Dedifferentiated amniotic fluid mesenchymal stem cell (primary cell): ENCODE data around the gene PEX16.
"Not testable (repeated sequence)": the region's sequence is repeated elsewhere in the genome, so short reads cannot be mapped to it uniquely, and the experiment has no call there.

Experiments used
- DNase-seq: peaks from one replicate; pipeline ENCODE4 v3.0.0-alpha.2; 2016; ENCODE audit errors: extremely low spot score

PEX16 gene

DNA sequence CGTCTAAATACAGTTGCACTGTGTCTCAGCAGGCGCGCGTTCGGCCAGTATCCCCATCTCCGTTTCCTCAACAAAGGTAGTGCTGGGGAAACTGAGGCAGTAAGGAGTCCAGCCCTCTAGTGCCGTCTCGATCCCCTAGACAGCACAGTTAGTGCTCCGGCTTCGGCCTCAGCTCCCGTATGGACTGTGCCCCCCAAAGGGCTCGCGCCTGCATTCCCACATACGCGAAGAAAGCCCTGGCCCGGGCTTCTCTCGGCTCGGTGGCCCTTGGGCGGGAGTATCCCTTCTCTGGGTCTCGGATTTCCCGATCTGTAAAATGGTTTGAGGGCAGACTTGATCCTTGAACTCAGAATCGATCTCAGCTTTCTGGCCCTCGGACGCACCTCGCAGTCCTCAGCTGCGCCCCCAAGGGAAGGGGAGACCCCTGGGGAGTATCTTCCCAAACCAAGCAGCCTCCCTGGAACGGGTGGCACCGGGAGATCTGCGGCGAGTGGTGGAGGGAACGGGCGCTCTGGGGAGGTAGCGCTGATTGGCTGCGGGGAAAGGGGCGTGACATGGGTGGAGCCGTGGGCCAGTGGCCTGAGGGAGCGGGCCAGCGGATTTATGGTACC lies 759 bp upstream of the PEX16 start:
- peak; percentile 70 for DNase-seq

DNA sequence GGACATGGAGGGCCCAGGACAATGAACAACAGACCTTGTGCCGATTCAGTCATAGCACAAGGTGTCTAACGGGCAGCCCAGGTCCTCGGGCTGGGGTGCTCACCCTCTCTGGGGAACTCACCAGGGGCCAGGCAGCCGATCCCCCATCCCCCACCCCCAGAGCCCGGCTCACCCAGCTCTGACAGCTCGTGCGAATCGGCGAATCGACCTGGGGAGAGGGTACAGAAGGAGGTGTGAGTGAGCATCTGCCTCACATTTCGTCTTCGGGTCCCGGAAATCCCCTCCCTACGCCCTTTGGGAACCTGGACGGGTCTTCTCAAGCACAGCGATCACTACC lies 423 bp downstream of the PEX16 start:
- no peak for DNase-seq

DNA sequence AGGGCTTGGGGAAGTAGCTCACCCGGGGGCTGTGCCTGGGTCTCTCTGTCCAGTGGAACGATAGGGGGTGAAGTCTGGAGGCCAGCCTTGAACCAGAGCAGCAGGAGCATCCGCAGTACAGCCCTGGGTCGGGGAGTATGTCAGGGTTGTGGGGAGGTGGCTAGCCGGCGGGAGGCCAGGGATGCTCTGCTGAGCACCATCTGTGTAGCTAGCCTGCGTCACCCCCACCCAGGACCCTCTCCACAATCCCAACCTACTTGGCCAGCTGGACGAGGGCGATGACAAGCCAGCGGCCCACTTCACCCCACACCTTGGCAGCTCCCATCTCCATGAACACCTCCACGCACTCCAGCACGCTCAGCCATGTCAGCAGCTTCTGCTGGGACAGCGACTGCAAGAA lies 2.2 kb downstream of the PEX16 start:
- DNase-seq, result no peak

DNA sequence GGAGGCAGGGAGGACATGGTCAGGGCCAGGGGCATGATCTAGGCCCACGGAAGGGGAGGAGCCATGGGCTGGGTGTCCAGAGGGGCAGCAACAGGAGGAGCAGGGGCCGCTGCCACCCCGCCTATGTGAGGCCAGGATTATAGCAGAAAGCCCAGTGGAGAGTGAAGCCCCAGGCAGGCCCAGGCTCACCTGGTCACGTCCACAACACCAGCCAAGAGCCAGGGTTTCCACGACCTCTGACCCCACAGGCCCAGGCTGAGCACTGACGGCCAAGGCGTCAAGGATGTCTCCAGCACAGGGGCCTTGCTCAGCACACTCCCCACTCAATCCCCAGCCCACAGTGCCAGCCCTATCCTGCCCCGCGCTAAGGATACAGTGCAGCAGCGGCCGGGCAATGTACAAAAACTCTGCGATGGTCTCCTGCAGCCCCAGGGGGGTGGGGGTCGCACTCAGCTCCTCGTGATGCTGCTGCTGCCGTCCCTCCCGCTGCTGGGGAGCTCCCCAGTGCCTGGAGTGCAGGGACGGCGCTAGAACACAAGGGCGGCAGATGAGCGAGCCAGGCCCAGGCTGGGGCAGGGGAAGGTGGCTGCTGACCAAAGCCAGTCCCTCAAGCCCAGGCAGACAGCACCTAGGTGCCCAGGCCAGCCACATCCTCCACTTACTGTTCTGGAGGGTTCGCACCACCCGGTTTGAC lies 3.6 kb downstream of the PEX16 start:
- no peak for DNase-seq

DNA sequence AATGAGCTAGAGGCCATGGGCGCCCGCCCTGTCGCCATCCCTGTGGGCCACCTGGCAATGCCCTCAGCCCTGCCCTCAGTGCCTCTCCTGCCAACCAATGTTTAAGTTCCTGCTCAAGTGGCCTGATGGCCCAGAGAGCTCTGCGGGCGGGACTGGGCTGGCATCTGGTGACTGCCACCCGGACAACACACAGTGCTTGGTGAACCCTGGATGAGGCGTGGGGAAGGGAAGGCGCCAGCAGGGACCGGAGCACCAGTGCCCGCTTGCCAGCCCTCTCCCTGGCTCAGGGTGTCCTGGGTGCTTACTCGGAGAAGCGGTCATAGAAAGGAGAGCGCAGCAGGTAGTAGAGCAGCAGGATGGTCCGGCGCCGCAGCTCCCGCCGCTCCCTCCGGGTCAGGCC lies 4.2 kb downstream of the PEX16 start:
- no peak for DNase-seq

DNA sequence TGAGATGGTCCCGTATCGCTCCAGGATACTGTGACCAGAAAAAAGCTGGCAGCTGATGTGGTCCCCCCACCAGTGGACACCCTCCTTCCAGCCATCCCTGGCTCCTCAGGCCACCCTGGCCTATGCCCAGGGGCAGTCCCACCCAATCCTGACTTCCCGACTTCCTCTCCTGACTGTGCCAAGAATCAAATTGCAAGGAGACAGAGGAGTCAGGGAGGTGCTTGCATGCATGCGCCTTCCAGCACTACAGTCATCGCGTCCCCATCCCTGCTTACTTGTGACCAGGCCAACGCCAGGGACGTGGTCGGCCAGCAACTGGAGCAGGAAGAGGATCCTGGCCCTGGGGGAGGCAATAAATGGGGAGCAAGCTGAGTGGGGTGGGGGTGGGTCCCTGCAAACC lies 7.1 kb downstream of the PEX16 start:
- DNase-seq, result no peak

DNA sequence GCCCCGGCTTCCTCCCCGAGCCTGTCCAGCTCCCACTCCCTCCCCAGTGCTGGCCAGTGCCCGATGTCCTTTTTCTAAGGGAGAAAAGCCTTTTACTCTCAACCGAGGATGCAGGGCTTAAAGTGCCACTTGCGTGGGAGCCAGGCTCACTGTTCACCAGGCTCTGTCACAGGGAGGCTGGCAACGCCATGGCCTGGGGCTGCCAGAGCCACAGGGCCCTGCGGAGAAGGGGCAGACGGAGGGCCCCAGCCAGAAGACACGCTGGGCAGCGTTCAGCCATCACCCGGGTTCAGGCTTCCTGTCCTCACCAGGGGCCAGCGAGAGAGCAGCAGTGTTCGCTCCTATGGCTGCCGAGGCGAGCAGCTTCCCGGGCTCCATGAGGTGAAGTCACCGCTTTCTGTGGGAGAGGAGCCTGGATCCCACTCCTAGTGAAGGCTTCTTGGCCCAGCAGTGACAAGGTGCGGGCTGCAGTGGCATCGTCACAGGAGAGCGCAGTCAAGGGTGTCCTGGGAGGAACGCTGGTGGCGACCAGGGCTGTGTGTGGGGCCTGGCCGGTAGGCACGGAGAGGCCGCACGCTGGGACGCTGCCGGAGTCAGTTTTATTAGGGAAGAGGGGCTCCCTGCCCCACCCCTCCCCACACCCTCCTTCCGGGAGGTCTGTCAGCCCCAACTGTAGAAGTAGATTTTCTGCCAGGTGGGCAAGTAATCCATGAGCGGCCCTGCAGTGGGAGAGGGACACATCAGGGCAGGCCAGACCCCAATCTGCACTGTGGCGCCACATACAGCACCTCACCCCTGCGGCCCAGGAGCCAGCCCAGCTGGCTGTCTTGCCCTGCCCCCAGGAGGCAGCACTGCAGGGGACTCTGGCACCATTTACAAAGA lies 7.8 kb downstream of the PEX16 start:
- DNase-seq, result no peak

DNA sequence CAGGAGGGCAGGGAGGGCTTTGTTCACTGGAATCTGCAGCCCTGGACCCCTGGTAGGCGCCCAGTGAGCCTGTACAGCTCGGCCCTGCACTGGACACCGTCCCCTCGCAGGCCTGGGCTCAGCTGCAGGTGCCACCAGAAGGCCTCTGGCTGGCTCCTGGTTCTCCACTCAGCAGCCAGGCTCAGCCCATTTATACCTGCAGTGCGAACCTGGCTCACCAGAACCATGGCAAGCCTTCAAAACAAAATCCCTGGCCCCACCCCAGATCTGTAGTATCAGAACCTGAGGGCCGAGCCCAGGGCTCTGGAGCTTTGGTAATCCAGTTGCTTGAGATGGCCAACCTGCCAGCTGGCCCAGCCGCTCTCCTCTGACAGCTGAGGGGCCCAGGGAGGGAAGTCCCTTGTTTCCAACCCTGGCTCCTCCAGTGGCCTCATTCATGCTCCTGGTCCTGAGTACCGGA lies 9.7 kb downstream of the PEX16 start:
- no peak for DNase-seq

DNA sequence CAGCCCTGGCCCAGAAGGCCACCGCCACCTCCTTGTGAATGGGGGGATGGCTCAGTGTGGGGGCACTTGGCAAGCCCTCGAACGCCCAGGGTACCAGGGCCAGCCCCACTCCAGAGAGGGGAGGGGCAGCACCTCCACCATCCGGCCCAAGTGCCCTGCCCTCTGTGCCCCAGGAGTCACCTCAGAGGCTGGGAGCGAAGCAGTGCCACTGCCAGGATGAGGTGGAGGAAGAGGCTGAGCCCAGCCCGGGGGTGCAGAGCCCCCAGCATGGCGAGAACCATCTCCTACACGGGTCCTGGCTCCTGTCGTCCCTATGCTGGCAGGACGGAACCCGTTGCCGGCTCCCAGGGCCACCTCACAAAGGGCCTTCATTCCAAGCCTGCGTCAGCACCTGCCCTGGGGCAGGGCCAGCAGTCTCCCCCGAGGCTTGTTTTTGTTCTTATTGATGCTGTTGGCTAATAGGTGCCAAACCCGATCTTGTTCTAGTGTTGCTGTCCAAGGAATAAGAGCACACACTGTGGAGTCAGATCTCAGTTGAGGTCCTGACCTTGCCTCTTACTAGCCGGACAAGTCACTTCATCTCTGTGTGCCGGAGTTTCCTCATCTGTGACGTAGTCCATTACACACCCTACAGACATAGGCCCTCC lies 10.6 kb downstream of the PEX16 start, which contains the start of gene FREY1:
TSS of gene FREY1 (minus strand) at position 307 of the 647 bp plus-strand sequence. CDS start at position 281, 26 bp downstream.
- no peak for DNase-seq

DNA sequence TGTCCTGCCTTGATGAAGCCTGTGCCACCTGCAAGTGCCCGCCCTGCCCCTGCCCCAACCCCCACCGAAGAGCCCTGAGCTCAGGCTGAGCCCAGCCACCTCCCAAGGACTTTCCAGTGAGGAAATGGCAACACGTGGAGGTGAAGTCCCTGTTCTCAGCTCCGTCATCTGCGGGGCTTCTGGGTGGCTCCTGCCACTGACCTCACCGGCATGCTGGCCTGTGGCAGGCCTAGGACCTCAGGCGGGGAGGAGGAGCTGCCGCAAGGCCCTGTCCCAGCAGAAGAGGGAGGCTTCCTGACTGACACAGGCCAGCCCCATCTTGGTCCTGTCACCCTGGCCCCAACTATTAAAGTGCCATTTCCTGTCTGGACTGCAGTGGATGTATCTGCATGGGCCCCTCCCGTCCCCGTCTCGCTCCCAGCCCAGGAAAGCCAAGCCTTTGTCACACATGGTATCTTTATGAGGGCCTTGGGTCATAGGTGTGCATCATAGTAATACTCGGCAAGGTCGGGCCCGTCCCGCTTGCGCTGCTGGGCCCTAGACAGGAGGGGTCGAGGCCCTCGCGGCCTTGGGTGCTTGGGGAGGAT lies 11.5 kb downstream of the PEX16 start:
- DNase-seq, result no peak

DNA sequence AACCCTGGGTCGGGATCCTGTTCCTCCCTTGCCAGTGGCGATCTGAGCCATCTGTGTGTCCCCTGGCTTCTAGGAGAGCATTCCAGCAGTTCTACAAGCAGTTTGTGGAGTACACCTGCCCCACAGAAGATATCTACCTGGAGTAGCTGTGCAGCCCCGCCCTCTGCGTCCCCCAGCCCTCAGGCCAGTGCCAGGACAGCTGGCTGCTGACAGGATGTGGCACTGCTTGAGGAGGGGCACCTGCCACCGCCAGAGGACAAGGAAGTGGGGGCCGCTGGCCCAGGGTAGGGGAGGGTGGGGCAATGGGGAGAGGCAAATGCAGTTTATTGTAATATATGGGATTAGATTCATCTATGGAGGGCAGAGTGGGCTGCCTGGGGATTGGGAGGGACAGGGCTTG lies 12.1 kb downstream of the PEX16 start:
- DNase-seq, result not testable (repeated sequence)

DNA sequence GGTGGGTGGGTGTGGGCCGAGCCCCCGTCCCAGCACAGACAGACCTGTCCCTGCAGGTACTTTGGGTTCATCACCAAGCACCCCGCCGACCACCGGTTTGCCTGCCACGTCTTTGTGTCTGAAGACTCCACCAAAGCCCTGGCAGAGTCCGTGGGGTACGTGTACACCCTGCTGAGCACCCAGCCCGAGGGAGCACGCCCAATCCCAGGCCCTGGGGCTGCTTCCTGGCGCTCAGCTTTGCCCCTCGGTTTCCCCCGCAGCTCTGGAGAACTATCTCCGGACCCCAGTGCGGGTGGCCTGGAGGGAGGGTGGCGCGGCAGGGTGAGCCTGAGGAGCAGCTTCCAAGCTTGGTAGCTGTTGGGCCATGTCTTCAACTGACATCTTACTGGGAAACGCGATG lies 12.6 kb downstream of the PEX16 start:
- DNase-seq, result no peak

DNA sequence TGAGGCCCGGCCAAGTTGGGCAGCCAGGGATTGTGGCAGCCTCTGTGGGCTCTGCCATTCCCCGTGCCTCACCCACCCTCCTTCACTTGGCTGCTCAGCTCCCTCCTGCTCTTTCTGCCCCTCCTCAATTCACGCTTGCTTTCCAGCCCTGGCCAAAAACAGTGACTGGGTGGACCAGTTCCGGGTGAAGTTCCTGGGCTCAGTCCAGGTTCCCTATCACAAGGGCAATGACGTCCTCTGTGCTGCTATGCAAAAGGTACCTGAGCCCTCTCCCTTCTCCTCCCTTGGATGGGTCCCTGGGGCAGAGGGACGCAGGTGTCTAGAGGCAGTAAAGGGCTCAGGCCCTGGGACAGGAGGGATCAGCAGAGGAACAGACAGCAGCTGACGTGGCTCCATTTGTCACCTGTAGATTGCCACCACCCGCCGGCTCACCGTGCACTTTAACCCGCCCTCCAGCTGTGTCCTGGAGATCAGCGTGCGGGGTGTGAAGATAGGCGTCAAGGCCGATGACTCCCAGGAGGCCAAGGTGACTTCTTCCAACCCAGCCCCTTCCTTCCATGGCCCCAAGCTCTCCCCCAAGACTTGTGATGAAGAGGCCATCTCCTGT lies 13.3 kb downstream of the PEX16 start:
- no peak for DNase-seq

DNA sequence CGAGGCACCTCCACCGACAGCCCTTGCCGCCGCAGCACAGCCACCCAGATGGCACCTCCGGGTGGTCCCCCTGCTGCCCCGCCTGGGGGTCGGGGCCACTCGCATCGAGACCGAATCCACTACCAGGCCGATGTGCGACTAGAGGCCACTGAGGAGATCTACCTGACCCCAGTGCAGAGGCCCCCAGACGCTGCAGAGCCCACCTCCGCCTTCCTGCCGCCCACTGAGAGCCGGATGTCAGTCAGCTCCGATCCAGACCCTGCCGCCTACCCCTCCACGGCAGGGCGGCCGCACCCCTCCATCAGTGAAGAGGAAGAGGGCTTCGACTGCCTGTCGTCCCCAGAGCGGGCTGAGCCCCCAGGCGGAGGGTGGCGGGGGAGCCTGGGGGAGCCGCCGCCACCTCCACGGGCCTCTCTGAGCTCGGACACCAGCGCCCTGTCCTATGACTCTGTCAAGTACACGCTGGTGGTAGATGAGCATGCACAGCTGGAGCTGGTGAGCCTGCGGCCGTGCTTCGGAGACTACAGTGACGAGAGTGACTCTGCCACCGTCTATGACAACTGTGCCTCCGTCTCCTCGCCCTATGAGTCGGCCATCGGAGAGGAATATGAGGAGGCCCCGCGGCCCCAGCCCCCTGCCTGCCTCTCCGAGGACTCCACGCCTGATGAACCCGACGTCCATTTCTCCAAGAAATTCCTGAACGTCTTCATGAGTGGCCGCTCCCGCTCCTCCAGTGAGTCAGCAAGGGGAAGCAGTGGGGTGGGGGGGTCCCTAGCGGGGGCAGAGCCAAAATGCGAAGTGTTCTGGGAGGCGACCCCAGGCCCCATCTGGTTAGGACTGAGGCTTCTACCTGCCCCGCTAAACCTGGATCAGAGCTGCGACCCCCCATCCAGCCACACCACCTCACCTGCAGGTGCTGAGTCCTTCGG lies 15.0 kb downstream of the PEX16 start:
- DNase-seq, result no peak

DNA sequence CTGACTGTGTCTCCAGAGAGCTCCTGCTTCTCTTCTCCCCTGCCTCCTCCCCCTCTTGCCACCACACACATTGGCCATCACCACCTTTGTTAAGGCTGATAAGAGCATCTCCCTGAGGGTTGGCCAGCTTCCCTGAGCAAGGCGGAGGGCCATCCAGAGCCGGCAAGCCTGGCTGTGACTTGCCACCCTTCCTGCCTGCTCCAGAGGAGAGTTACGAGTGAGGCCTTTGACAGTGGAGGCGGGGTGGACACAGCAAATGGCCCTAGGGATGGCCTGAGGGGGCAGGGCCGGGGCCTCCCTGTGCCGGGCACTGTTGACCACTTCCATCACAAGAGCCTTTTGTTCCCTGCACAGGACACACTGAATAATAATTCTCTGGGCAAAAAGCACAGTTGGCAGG lies 16.1 kb downstream of the PEX16 start:
- no peak for DNase-seq

DNA sequence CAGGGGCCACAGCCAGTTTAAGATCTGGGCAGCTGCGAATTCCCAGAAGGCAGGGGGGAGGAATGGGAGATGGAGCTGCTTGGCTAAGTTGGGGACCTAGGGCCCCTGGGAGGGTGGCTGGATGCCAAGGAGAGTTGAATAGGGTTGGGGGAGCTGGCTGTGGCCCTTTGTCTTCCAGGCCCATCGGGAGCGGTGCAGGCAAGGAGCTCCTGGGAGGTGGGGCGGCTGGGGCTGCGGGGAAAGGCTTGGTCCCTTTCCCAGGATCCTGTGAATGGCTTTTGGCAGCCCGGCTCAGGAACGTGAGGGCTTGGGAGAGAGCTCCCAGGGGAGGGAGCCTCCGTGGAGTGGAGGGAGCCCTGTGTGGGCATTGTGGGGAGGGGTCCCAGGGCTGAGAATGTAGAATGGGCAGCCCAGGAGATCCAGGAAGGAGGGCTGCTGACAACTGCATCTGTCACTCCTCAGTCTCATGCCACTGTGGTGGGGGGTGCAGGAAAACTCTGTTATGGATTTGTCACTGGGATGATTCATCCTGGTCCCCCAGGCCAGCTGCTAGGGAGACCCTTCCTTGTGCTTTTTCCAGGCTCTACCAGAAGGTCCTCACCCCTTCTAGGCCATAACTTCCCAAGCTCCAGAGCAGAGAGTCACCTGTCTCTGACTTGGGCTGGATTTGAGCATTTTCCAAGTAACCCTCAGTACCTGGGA lies 16.6 kb downstream of the PEX16 start:
- no peak for DNase-seq

DNA sequence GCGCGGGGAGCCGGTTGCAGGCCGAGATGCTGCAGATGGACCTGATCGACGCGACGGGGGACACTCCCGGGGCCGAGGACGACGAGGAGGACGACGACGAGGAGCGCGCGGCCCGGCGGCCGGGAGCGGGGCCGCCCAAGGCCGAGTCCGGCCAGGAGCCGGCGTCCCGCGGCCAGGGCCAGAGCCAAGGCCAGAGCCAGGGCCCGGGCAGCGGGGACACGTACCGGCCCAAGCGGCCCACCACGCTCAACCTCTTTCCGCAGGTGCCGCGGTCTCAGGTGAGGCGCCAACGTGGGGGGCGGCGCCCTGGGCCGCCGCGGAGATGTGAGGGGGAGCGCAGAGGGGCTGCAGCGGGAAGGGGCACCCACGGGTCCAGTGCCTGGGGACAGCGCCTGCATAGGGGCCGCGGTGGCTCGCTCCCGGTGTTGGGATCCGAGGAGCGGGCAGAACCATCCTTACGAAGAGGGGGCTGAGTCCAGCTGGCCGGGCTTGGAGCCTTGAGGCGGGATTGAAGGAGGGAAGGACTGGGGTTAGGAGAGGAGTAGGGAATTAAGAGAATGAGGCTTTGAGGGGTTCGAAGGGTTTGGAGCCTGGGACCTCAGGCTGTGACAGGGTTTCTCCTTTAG lies 17.4 kb downstream of the PEX16 start:
- not testable (repeated sequence) for DNase-seq

DNA sequence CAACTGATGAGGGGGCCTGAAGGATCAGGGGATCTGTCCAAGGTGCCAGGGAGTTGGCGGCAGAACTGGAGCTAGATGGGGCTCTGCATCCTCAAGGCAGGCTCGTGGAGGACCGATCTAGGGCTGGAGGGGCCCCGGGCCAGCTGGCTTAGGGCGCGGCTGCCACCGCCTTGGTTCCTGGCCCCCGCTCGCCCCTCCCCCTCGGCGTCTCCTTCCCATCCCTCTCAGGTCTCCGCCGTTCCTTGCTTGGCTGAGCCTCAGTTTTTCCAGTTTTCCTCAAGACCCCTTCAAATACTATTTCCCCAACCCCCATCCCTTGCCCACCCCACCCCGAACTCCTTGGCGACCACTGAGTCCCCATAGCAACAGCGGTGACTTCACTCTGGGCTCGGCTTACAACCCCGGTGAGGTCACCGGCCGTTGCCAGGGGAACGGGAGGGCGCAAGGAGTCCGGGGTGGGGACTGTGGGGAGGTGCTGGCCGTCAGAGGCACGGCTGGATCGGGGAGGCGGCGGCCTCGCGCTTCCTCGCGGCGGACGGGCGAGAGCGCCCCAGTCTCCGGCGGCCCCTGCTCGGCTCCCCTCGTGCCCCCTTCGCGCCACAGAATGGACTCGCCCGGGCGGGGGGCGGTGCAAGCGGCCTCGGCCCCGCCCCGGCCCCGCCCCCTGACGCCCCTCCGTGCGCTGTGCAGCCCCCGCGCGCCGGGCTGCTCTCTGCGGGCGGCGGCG lies 18.1 kb downstream of the PEX16 start:
- DNase-seq, result peak; percentile 76

DNA sequence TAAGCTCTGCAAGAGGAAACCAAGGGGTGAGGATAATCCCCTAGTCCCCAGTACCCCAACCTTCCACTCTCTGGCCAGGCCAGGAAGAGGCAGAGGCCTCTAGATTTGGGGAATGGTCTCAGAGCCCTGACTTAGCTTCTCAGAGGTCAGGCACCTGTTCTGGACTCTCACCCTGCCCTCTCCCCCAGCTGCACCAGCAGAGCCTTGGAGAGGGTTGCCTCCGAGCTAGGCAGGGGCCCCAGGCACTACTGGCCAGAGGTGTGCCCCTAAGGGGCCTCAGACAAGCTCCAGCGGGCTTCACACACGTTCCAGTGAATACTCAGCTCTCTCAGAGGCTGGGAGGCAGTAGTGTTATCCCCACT lies 18.6 kb downstream of the PEX16 start:
- DNase-seq, result no peak
